GM20000 (cell line): Measurements from ENCODE around the gene TNIP1.

Experiments
- DNase-seq: peaks from one replicate; pipeline ENCODE4 v3.0.0; 2012; ENCODE audit warnings: low spot score
- CTCF ChIP-seq: IDR thresholded peaks from 2 replicates; pipeline ENCODE4 v1.5.1; 2012; ENCODE audit warnings: mild to moderate bottlenecking, control low read depth; ENCODE audit errors: extremely low read depth, missing control alignments

Gene TNIP1

GRCh38 chr5:151002681-151003502 lies 77.9 kb downstream of the TNIP1 start:
- no peak for TF ChIP-seq CTCF
- no peak for DNase-seq

GRCh38 chr5:151002250-151002649 lies 78.6 kb downstream of the TNIP1 start:
- DNase-seq = no peak
- TF ChIP-seq CTCF = no peak

- no peak for DNase-seq
- TF ChIP-seq CTCF = no peak
Measured at GRCh38 chr5:151001436-151001835, 79.4 kb downstream of the TNIP1 start.

- TF ChIP-seq CTCF = no peak
- DNase-seq = no peak
Measured at GRCh38 chr5:150999704-151000442, 81.0 kb downstream of the TNIP1 start.

- DNase-seq = no peak
- no peak for TF ChIP-seq CTCF
Measured at GRCh38 chr5:150993826-150994412, 86.9 kb downstream of the TNIP1 start.

GRCh38 chr5:150993422-150993821 lies 87.4 kb downstream of the TNIP1 start:
- TF ChIP-seq CTCF = no peak
- DNase-seq = no peak

GRCh38 chr5:150992705-150993104 lies 88.1 kb downstream of the TNIP1 start:
- no peak for DNase-seq
- TF ChIP-seq CTCF = no peak
